Umbilical cord (tissue), 2 donors: Measurements from ENCODE around the gene LYPLA2. TPM values are rescaled to one million over a fixed set of nuclear protein-coding genes. Genes with fewer than 3 reads are reported as not detected.
A peak's percentile ranks its signal among the peaks of the same experiment; 100 is the strongest.
"Not testable (repeated sequence)": the region's sequence is repeated elsewhere in the genome, so short reads cannot be mapped to it uniquely, and the experiment has no call there.

ENCODE experiments used
- DNase-seq: peaks from one replicate; pipeline ENCODE4 v3.0.0-alpha.2; 2015; ENCODE audit warnings: low spot score
- total RNA-seq: library from RNA; depleted of rRNA; stranded (reverse); fragments of >200 nt; gene quantifications from one replicate; pipeline ENCODE4 v1.2.3, GENCODE V29; 2014; ENCODE audit warnings: low replicate concordance; ENCODE audit not compliant: insufficient read depth

LYPLA2 gene
- total RNA-seq, 1 donor from 2014 or later = 26.2 TPM

GRCh38 chr1:23827717-23828116 is 36.8 kb downstream of the LYPLA2 start:
- no peak for DNase-seq

- DNase-seq = not testable (repeated sequence)
Observed at GRCh38 chr1:23834156-23834555, 43.2 kb downstream of the LYPLA2 start.

DNA sequence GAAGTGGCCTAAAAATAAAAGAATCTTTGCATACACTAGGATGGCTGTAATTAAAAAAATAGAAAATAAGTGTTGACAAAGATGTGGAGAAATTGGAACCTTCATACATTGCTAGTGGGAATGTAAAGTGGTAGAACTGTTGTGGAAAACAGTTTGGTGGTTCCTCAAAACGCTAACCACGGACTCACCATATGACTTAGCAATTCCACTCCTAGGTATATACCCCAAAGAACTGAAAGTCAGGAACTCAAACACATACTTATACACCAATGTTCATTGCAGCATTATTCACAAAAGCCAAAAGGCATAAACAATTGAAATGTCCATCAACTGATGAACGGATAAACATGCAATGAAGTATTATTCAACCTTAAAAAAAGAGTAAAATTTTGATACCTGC is 45.1 kb downstream of the LYPLA2 start:
- no peak for DNase-seq

GRCh38 chr1:23837908-23838307 is 47.0 kb downstream of the LYPLA2 start:
- DNase-seq = no peak

GRCh38 chr1:23838401-23838866 is 47.5 kb downstream of the LYPLA2 start:
- DNase-seq = peak; percentile 38

DNA sequence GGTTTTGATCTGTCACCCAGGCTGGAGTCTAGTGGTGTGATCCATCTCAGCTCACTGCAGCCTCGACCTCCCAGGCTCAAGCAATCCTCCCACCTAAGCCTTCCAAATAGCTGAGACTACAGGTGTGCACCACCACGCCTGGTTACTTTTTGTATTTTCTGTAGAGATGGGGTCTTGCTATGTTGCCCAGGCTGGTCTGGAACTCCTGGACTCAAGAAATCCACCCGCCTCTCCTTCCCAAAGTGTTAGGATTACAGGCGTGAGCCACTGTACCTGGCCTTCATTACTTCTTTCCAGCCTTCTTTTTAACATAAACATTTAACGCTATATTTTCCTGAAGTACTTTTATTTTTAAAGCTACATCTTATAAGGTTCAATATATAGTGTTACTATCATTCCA is 52.7 kb downstream of the LYPLA2 start:
- no peak for DNase-seq

Other genes starting within 250 kb of the LYPLA2 start
- gene ID3, start 231.6 kb upstream of the LYPLA2 start, total RNA-seq = 151 TPM
- 1,023 TPM for gene RPL11, start 99.3 kb upstream of the LYPLA2 start, total RNA-seq
- gene ELOA, start 47.7 kb upstream of the LYPLA2 start, total RNA-seq = 21.2 TPM
- gene PITHD1, start 12.7 kb upstream of the LYPLA2 start, total RNA-seq = 46.7 TPM
- 16.6 TPM for gene GALE, start 9.6 kb downstream of the LYPLA2 start, total RNA-seq
- gene HMGCL, start 34.3 kb downstream of the LYPLA2 start, total RNA-seq = 57.8 TPM
- gene FUCA1, start 77.1 kb downstream of the LYPLA2 start, total RNA-seq = 20.5 TPM
- under 0.01 TPM for gene CNR2, start 122.2 kb downstream of the LYPLA2 start, total RNA-seq
- 119 TPM for gene PNRC2, start 168.7 kb downstream of the LYPLA2 start, total RNA-seq
- 73.9 TPM for gene SRSF10, start 189.2 kb downstream of the LYPLA2 start, total RNA-seq